GM12878 (cell line): Measurements from ENCODE around the gene PANX2. TPM values are rescaled to one million over a fixed set of nuclear protein-coding genes. Genes with fewer than 3 reads are reported as not detected.

ENCODE experiments used
- ATAC-seq: fragments of 200-7000 bp; cut with Tn5 transposase; 3 replicates; pipeline ENCODE4 v1.9.1; 2020; ENCODE audit warnings: mild to moderate bottlenecking, moderate library complexity
- BruUV-seq: library from RNA; stranded (reverse); fragments of 400-500 nt; replicated peaks from 2 replicates; lab custom pipeline; 2021; lab: Mats Ljungman, UMichigan
- CTCF ChIA-PET: fragments of 300-600 bp; sonication (Branson Sonifier 250); formaldehyde crosslinking; extraction: SDS; loops from one replicate; lab custom pipeline; 2021; ENCODE audit warnings: inconsistent platforms; lab: Yijun Ruan, JAX
- POLR2A ChIA-PET: fragments of 350-600 bp; formaldehyde crosslinking; extraction: SDS; loops from one replicate; lab custom pipeline; 2021; ENCODE audit warnings: inconsistent platforms; lab: Charles Lee
- RAD21 ChIA-PET: fragments of 300-600 bp; sonication (Branson Sonifier 250); formaldehyde crosslinking; loops from one replicate; lab custom pipeline; 2023; ENCODE audit warnings: antibody characterized with exemption; ENCODE audit not compliant: unreplicated experiment; lab: Charles Lee
- SMC1A ChIA-PET: fragments of 300-600 bp; sonication (Branson Sonifier 250); formaldehyde crosslinking; loops from one replicate; lab custom pipeline; 2023; ENCODE audit not compliant: unreplicated experiment, uncharacterized antibody; lab: Charles Lee
- DNase-seq: peaks from one replicate; pipeline ENCODE4 v3.0.0-alpha.2; 2011; ENCODE audit warnings: low read depth, low spot score
- FAIRE-seq: peaks from 3 replicates; lab custom pipeline; 2011; peaks lifted over from hg19 to GRCh38; lab: Jason Lieb, UNC
- H2AFZ ChIP-seq: 2 replicates; pipeline ENCODE4 v1.6.0; 2011; ENCODE audit warnings: low read depth, low read length, control low read depth; ENCODE audit not compliant: control insufficient read depth
- H3K27ac ChIP-seq: 2 replicates; pipeline ENCODE4 v1.5.1; 2011; ENCODE audit warnings: control low read depth; ENCODE audit not compliant: control insufficient read depth, insufficient read depth
- H3K27me3 ChIP-seq, 2 experiments: replicated peaks in 1 of 2; 2 replicates each; pipeline versions ENCODE4 v1.6.0 to v1.6.1; 2011; ENCODE audit warnings: low read length in 1 of 2; ENCODE audit not compliant: control insufficient read depth in 2 of 2, insufficient read depth in 2 of 2
- H3K36me3 ChIP-seq, 2 experiments: 2 replicates each; pipeline ENCODE4 v1.5.1; 2011; ENCODE audit warnings: low read length in 1 of 2; ENCODE audit not compliant: control insufficient read depth in 2 of 2, insufficient read depth in 2 of 2
- H3K4me1 ChIP-seq: 2 replicates; pipeline ENCODE4 v1.6.1; 2011; ENCODE audit warnings: mild to moderate bottlenecking, low read length, moderate library complexity, mixed read lengths; ENCODE audit not compliant: control insufficient read depth, insufficient read depth
- H3K4me2 ChIP-seq: 2 replicates; pipeline ENCODE4 v1.6.0; 2011; ENCODE audit warnings: control low read depth; ENCODE audit not compliant: control insufficient read depth, insufficient read depth
- H3K4me3 ChIP-seq: fragments of 200-600 bp; sonication (generic); 2 replicates; pipeline ENCODE4 v1.5.1; 2016
- H3K79me2 ChIP-seq: 2 replicates; pipeline ENCODE4 v1.6.0; 2011; ENCODE audit warnings: low read length; ENCODE audit not compliant: control insufficient read depth, insufficient read depth
- H3K9ac ChIP-seq: 2 replicates; pipeline ENCODE4 v1.8.0; 2011; ENCODE audit warnings: low read length, control low read depth, mixed read lengths; ENCODE audit not compliant: control insufficient read depth, insufficient read depth
- H3K9me3 ChIP-seq: replicated peaks from 3 replicates; pipeline ENCODE4 v1.5.1; 2011; ENCODE audit warnings: mild to moderate bottlenecking, low read length; ENCODE audit not compliant: control insufficient read depth, insufficient read depth
- H4K20me1 ChIP-seq: 2 replicates; pipeline ENCODE4 v1.6.0; 2011; ENCODE audit not compliant: control insufficient read depth, insufficient read depth
- CEBPZ ChIP-seq: fragments of 150-350 bp; IDR thresholded peaks from 2 replicates; pipeline ENCODE4 v1.6.1; 2016; ENCODE audit warnings: low read depth, low read length
- RELB ChIP-seq: fragments of 450-650 bp; IDR thresholded peaks from 2 replicates; pipeline ENCODE4 v1.6.1; 2017; ENCODE audit warnings: low read depth, mild to moderate bottlenecking, moderate library complexity
- SMAD1 ChIP-seq: fragments of 450-650 bp; IDR thresholded peaks from 2 replicates; pipeline ENCODE4 v1.6.1; 2018; ENCODE audit warnings: mild to moderate bottlenecking, low read depth; ENCODE audit not compliant: partially characterized antibody
- ZNF24 ChIP-seq: fragments of 450-650 bp; IDR thresholded peaks from 2 replicates; pipeline ENCODE4 v1.6.1; 2017; ENCODE audit warnings: antibody characterized with exemption, mild to moderate bottlenecking
- ZSCAN29 ChIP-seq: fragments of 450-650 bp; IDR thresholded peaks from 2 replicates; pipeline ENCODE4 v1.6.1; 2017; ENCODE audit warnings: mild to moderate bottlenecking, moderate library complexity
- ZZZ3 ChIP-seq: IDR thresholded peaks from 2 replicates; pipeline ENCODE4 v1.6.1; 2011; ENCODE audit warnings: low read depth; ENCODE audit not compliant: control insufficient read depth, insufficient read length
- WGBS: methylation state at CpG from one replicate; pipeline ENCODE4 v1.1.6; 2016; ENCODE audit warnings: low lambda C conversion rate; ENCODE audit not compliant: insufficient replicate concordance, insufficient coverage; ENCODE audit errors: missing lambda C conversion rate; 5-methylcytosine and 5-hydroxymethylcytosine counted together
- in situ Hi-C: fragments of 300-500 bp; cut with MboI; formaldehyde crosslinking; loops from 9 replicates; pipeline ENCODE4 v1.14.3; 2018; ENCODE audit warnings: mixed read lengths
- intact Hi-C: fragments of 100-400 bp; cut with micrococcal nuclease; formaldehyde crosslinking; loops from one replicate; pipeline ENCODE4 v1.14.2; 2022; ENCODE audit not compliant: unreplicated experiment
- polyA plus RNA-seq, 11 experiments: library from polyadenylated mRNA; depleted of rRNA in 4 of 11; unstranded in 6 of 11; stranded (reverse) in 5 of 11; fragments of >200 nt; fragmentation: Nextera tagmentation in 4 of 11; fragmentation: Illumina TruSeq in 1 of 11; extraction: Ambion mirVana in 4 of 11; extraction: Trizol in 1 of 11; gene quantifications; 1 replicate in 1 of 11; 2 replicates in 10 of 11; pipeline versions ENCODE4 v1.2.1 to v1.2.3, GENCODE V29; 2011 to 2016; ENCODE audit warnings: inconsistent platforms in 2 of 11, missing spikeins in 2 of 11, low read depth in 1 of 11
- total RNA-seq, 4 experiments: library from RNA; depleted of rRNA in 3 of 4; stranded (reverse); fragments of >200 nt in 3 of 4; fragmentation: Illumina TruSeq in 1 of 4; extraction: Trizol in 1 of 4; gene quantifications; 2 replicates each; pipeline versions ENCODE4 v1.2.1 to v1.2.3, GENCODE V29; 2013 to 2021

PANX2 gene
- total and polyA plus RNA-seq, 10 of the 15 experiments (the other 5 are each of a cell fraction or from before 2014, with no cell fraction given) = 0.04 to 0.44 (median 0.17) TPM; not detected in 5

GRCh38 chr22:50173983-50174355 is 3.4 kb downstream of the PANX2 start:
- Histone ChIP-seq H3K9ac (no peak overlapping the region), H4K20me1 (no peaks in the 10 kb centered on the region), H3K27ac (no peak overlapping the region), H3K4me1 (peaks cover 6% of the 10 kb centered on the region), H3K27me3 (peaks cover under 1 to 2% of the 10 kb centered on the region in 2 experiments; a peak in 3 of 4 replicates), H3K4me3 (no peak overlapping the region), H3K4me2 (no peak overlapping the region), H3K36me3 (no peaks in the 10 kb centered on the region), H2AFZ (no peak overlapping the region), H3K9me3 (no peaks in the 10 kb centered on the region), H3K79me2 (no peaks in the 10 kb centered on the region)
- TF ChIP-seq RELB = no peak
- no peak for TF ChIP-seq SMAD1
- no peak for TF ChIP-seq ZSCAN29
- no peak for TF ChIP-seq ZZZ3
- TF ChIP-seq CEBPZ = no peak
- no peak for TF ChIP-seq ZNF24
- ATAC-seq = no peak
- FAIRE-seq = no peak
- ChIA-PET CTCF (interaction anchor here (1.0 kb wide), 1 partner anchor 23 kb away, joined by 3 read pairs; no protein-coding TSS in a partner anchor), SMC1A (no interaction called here), POLR2A (no interaction called here), RAD21 (no interaction called here)
- DNase-seq = no peak
- WGBS = 82% methylated on average over 6 of the region's 6 CpGs
- in situ Hi-C loops (no loop called here), intact Hi-C loops (no loop called here)
- BruUV-seq = no TSS peak
